GM12874 (cell line): ENCODE results near the gene MSGN1.

Experiments
- TF ChIP-seq, protein P1 (sequence below): IDR thresholded peaks from 2 replicates; pipeline ENCODE4 v1.5.1; 2011; ENCODE audit warnings: low read depth, mild to moderate bottlenecking, control low read depth, low read length, moderate library complexity; ENCODE audit not compliant: insufficient read depth

The MSGN1 gene

DNA sequence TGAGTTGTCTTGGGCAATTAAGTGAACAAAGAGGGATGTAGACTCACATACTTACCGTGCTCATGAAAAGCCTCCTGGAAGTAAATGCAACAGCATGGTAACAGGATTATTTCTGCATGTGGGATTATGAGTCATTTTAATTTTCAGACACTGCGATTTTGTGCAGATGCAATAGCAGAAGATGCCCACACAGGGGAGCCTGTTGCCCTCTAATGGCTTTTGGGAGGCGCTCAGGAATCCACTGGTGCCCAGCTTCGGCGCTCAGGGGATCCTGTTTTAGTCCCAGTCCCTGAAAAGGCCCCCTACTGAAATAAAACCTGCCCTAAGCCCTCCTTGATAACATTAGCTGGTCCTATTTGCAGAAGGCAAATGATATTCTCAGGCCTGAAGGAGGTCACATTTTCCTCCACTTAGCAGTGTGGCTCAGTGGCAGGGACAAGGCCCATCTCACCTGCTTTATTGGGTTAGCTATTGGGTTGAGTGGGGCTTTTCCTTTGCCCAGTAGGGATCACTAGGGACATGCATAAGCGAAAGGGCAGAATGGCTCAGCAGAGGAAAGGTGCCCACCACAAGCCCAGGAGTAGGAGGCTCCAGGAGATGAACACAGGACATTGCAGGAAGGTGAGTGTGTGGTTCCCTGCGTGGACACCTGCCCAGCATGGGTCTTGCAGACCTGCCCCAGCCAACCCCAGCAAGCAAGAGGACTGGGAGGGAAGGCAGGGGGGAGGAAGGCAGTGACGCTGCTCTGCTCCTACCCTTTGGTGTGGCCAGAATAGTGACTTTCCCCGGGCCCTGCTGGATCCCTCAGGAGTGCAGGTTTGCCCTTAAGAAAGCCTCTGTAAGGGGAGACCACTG, 35.7 kb downstream of the MSGN1 start:
- TF ChIP-seq, protein P1, sequence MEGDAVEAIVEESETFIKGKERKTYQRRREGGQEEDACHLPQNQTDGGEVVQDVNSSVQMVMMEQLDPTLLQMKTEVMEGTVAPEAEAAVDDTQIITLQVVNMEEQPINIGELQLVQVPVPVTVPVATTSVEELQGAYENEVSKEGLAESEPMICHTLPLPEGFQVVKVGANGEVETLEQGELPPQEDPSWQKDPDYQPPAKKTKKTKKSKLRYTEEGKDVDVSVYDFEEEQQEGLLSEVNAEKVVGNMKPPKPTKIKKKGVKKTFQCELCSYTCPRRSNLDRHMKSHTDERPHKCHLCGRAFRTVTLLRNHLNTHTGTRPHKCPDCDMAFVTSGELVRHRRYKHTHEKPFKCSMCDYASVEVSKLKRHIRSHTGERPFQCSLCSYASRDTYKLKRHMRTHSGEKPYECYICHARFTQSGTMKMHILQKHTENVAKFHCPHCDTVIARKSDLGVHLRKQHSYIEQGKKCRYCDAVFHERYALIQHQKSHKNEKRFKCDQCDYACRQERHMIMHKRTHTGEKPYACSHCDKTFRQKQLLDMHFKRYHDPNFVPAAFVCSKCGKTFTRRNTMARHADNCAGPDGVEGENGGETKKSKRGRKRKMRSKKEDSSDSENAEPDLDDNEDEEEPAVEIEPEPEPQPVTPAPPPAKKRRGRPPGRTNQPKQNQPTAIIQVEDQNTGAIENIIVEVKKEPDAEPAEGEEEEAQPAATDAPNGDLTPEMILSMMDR = peak; percentile 89

- TF ChIP-seq, protein P1 = no peak
Observed at GRCh38 chr2:17853799-17854198, 37.5 kb downstream of the MSGN1 start.

DNA sequence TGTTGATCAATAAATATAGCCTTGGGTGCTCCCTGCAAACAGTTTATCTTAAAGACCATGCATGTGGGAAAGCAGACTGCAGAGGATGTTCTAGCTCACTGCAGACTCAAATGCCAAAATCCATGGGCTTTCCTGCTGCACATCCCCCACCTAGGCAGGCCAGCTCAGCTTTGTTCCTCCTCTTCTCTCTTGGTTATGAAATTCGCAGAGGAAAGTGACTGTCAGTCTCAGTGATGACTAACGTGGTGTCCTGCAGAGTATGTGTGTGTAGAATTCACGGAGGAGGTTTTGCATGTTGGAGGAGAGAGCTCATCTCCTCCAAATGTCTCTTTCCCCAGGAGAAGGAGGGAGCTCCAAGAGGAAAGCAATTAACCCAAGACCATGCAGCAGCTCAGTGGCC, 40.8 kb downstream of the MSGN1 start:
- TF ChIP-seq, protein P1 = no peak

GRCh38 chr2:17858064-17858463, 41.8 kb downstream of the MSGN1 start:
- TF ChIP-seq, protein P1 = no peak

DNA sequence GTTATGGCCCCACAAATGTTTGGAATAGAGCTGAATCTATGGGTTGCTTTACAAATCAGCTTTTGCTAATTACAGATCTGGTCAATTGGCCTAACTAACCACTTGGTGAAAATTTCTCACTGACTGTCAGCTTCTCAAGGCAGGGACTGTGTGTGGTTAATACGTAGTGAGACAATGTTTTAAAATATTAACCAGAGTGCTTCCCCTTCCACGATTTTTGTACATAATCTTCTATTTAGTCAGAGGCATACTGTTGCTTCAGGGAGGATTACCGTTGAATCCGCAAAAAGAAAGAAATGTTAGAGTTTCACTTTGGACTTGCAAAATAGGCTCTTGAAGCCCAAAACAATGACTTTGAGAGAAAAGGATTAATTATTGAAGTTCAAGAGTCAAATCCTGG, 47.3 kb downstream of the MSGN1 start:
- TF ChIP-seq, protein P1 = no peak

GRCh38 chr2:17864676-17865075, 48.4 kb downstream of the MSGN1 start:
- TF ChIP-seq, protein P1 = no peak

DNA sequence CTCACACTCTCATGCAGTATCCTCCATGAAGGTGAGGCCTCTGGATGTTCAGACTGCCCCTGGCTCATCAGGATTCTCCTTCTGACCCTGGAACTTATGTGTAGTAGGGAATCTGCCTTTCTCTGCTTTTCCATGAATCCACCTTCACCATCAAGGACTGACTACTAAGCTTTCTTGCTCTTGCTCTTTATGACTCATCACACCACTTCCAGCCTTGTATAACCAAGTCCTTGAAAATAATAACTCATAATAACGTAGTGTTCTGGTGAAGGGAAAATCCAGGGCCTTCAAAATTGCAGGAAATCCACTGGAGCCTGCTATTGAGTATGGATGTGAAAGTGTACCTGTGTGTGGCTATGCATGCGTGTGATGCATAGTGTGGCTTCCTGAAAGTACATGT, 50.9 kb downstream of the MSGN1 start:
- TF ChIP-seq, protein P1 = no peak
